H1 (cell line): Measurements from ENCODE around the gene MXRA7. TPM values are rescaled to one million over a fixed set of nuclear protein-coding genes. Genes with fewer than 3 reads are reported as not detected.
A peak's percentile ranks its signal among the peaks of the same experiment; 100 is the strongest.

ENCODE experiments used
- ASH2L ChIP-seq: fragments of 200-600, 300-600 bp; sonication (generic); IDR thresholded peaks from one replicate; pipeline ENCODE4 v1.7.1; 2017; ENCODE audit warnings: low read length
- CHD7 ChIP-seq: fragments of 300-600 bp; sonication (generic); IDR thresholded peaks from 2 replicates; pipeline ENCODE4 v1.7.1; 2012; ENCODE audit warnings: low read length, moderate library complexity, mild to moderate bottlenecking, inconsistent platforms; ENCODE audit not compliant: insufficient replicate concordance
- CREB1 ChIP-seq: IDR thresholded peaks from 2 replicates; pipeline ENCODE4 v1.6.1; 2012; ENCODE audit warnings: inconsistent platforms
- E2F6 ChIP-seq: IDR thresholded peaks from 2 replicates; pipeline ENCODE4 v1.6.1; 2012; ENCODE audit warnings: inconsistent platforms
- JUND ChIP-seq: IDR thresholded peaks from 2 replicates; pipeline ENCODE4 v1.6.1; 2011; ENCODE audit warnings: mild to moderate bottlenecking, improper control_type of control experiment, low read length
- SUZ12 ChIP-seq: fragments of 200-600 bp; sonication (generic); IDR thresholded peaks from 2 replicates; pipeline ENCODE4 v1.6.1; 2012; ENCODE audit warnings: mild to moderate bottlenecking, inconsistent platforms, low read length, moderate library complexity, mixed read lengths
- polyA plus RNA-seq, 7 experiments: library from polyadenylated mRNA; depleted of rRNA in 3 of 7; stranded (reverse) in 5 of 7; unstranded in 2 of 7; fragments of >200 nt in 5 of 7; fragments of 200-250 nt in 2 of 7; gene quantifications; 1 replicate in 5 of 7; 2 replicates in 1 of 7; 4 replicates in 1 of 7; pipeline versions ENCODE4 v1.2.1 to v1.2.3, GENCODE V29; 2011 to 2013; ENCODE audit warnings: missing spikeins in 2 of 7, mixed read lengths in 2 of 7
- total RNA-seq: library from RNA; stranded (reverse); fragmentation: NEBNext Ultra II Directional; extraction: Animal tissue kit (Norgen Biotek cat#: 25700); gene quantifications from 2 replicates; pipeline ENCODE4 v1.2.1, GENCODE V29; 2021

Gene MXRA7
- total and polyA plus RNA-seq, 2 of the 8 experiments (the other 6 are each of a cell fraction or from before 2014, with no cell fraction given) = 17.8 to 26.6 TPM

GRCh38 chr17:76675648-76676047, 35.1 kb downstream of the MXRA7 start (continued):
- no peak for TF ChIP-seq CHD7
- no peak for TF ChIP-seq SUZ12
- TF ChIP-seq JUND = no peak
- TF ChIP-seq ASH2L = no peak
- 0 out of 2 replicates have a peak, but pooled peaks have one; percentile 23 for TF ChIP-seq E2F6
- TF ChIP-seq CREB1 = no peak
